Liver (tissue), 3 donors: Measurements from ENCODE around the gene ABHD17C.
A peak's percentile ranks its signal among the peaks of the same experiment; 100 is the strongest.

ENCODE experiments used
- CTCF ChIP-seq: fragments of 150-350 bp; IDR thresholded peaks from 2 replicates; pipeline ENCODE4 v1.5.1; 2017; ENCODE audit warnings: improper control_type of control experiment, low read depth, low read length; ENCODE audit not compliant: missing input control
- FOXA1 ChIP-seq: IDR thresholded peaks from 2 replicates; pipeline ENCODE4 v1.6.1; 2016; ENCODE audit warnings: antibody characterized with exemption
- GABPA ChIP-seq, 2 donors: IDR thresholded peaks in 1 of 2; conservative IDR thresholded peaks in 1 of 2; 2 replicates each; pipeline ENCODE4 v1.6.1; 2016; ENCODE audit warnings: antibody characterized with exemption in 2 of 2, mild to moderate bottlenecking in 1 of 2, moderate library complexity in 1 of 2
- JUND ChIP-seq, 2 donors: IDR thresholded peaks; 2 replicates each; pipeline ENCODE4 v1.6.1; 2016; ENCODE audit warnings: antibody characterized with exemption in 2 of 2
- MAX ChIP-seq: IDR thresholded peaks from 2 replicates; pipeline ENCODE4 v1.6.1; 2016; ENCODE audit warnings: antibody characterized with exemption
- NR2F2 ChIP-seq: IDR thresholded peaks from 2 replicates; pipeline ENCODE4 v1.6.1; 2016; ENCODE audit warnings: antibody characterized with exemption
- RAD21 ChIP-seq, 2 donors: IDR thresholded peaks; 2 replicates each; pipeline ENCODE4 v1.6.1; 2016; ENCODE audit warnings: antibody characterized with exemption in 2 of 2, mild to moderate bottlenecking in 2 of 2
- SP1 ChIP-seq: IDR thresholded peaks from 2 replicates; pipeline ENCODE4 v1.6.1; 2018; ENCODE audit warnings: antibody characterized with exemption, mild to moderate bottlenecking
- TAF1 ChIP-seq: conservative IDR thresholded peaks from 2 replicates; pipeline ENCODE4 v1.6.1; 2016; ENCODE audit warnings: antibody characterized with exemption, mild to moderate bottlenecking
- ZBTB33 ChIP-seq: IDR thresholded peaks from 2 replicates; pipeline ENCODE4 v1.6.1; 2016; ENCODE audit warnings: antibody characterized with exemption
- TF ChIP-seq, protein P1 (sequence below): IDR thresholded peaks from 2 replicates; pipeline ENCODE4 v1.6.1; 2016; ENCODE audit warnings: antibody characterized with exemption, mild to moderate bottlenecking
- TF ChIP-seq, protein P2 (sequence below): IDR thresholded peaks from 2 replicates; pipeline ENCODE4 v1.6.1; 2016; ENCODE audit warnings: antibody characterized with exemption
- donor health status: healthy.
- donor health status: healthy.

GRCh38 chr15:80778964-80779657 lies 84.0 kb downstream of the ABHD17C start, which contains the start of gene CEMIP:
- peak; percentile 72 for TF ChIP-seq CTCF
- no peak for TF ChIP-seq SP1
- TF ChIP-seq ZBTB33, result no peak
- TF ChIP-seq TAF1, result no peak
- no peak for TF ChIP-seq MAX
- TF ChIP-seq FOXA1, result no peak
- TF ChIP-seq, protein P1, sequence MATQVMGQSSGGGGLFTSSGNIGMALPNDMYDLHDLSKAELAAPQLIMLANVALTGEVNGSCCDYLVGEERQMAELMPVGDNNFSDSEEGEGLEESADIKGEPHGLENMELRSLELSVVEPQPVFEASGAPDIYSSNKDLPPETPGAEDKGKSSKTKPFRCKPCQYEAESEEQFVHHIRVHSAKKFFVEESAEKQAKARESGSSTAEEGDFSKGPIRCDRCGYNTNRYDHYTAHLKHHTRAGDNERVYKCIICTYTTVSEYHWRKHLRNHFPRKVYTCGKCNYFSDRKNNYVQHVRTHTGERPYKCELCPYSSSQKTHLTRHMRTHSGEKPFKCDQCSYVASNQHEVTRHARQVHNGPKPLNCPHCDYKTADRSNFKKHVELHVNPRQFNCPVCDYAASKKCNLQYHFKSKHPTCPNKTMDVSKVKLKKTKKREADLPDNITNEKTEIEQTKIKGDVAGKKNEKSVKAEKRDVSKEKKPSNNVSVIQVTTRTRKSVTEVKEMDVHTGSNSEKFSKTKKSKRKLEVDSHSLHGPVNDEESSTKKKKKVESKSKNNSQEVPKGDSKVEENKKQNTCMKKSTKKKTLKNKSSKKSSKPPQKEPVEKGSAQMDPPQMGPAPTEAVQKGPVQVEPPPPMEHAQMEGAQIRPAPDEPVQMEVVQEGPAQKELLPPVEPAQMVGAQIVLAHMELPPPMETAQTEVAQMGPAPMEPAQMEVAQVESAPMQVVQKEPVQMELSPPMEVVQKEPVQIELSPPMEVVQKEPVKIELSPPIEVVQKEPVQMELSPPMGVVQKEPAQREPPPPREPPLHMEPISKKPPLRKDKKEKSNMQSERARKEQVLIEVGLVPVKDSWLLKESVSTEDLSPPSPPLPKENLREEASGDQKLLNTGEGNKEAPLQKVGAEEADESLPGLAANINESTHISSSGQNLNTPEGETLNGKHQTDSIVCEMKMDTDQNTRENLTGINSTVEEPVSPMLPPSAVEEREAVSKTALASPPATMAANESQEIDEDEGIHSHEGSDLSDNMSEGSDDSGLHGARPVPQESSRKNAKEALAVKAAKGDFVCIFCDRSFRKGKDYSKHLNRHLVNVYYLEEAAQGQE, result no peak
- peak; percentile 68 to 75 for TF ChIP-seq RAD21 (IDR thresholded peaks at IDR 0.05)
- TF ChIP-seq, protein P2, sequence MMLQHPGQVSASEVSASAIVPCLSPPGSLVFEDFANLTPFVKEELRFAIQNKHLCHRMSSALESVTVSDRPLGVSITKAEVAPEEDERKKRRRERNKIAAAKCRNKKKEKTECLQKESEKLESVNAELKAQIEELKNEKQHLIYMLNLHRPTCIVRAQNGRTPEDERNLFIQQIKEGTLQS, result no peak
- TF ChIP-seq JUND (IDR thresholded peaks at IDR 0.05), result no peak
- no peak for TF ChIP-seq NR2F2
- no peak for TF ChIP-seq GABPA (IDR thresholded peaks at IDR 0.05 in 1 of 2, conservative IDR thresholded peaks at IDR 0.05 in 1 of 2)
